K562 (cell line): ENCODE data around the gene NECTIN1. TPM values are rescaled to one million over a fixed set of nuclear protein-coding genes. Genes with fewer than 3 reads are reported as not detected.

ENCODE experiments used
- ATAC-seq: fragments of 200-7000 bp; cut with Tn5 transposase; 3 replicates; pipeline ENCODE4 v1.9.1; 2020; ENCODE audit warnings: moderate library complexity
- BruUV-seq: library from RNA; stranded (reverse); fragments of 400-500 nt; replicated peaks from 2 replicates; lab custom pipeline; 2021; lab: Mats Ljungman, UMichigan
- CTCF ChIA-PET: fragments of 300-600 bp; formaldehyde crosslinking; extraction: SDS; loops from one replicate; lab custom pipeline; 2021; ENCODE audit warnings: low intra/inter-chr PET ratio; lab: Yijun Ruan, JAX
- POLR2A ChIA-PET: fragments of 300-600, 350-650 bp; sonication (Branson Sonifier 250); formaldehyde crosslinking; extraction: SDS; loops from one replicate; lab custom pipeline; 2021; ENCODE audit warnings: antibody characterized with exemption, inconsistent platforms; lab: Yijun Ruan, JAX
- DNase-seq, 4 experiments: peaks; one replicate each; pipeline versions ENCODE4 v3.0.0 to v3.0.0-alpha.2; 2011 to 2018; ENCODE audit warnings: low spot score in 3 of 4, mixed read lengths in 3 of 4; ENCODE audit errors: extremely low read depth in 1 of 4
- FAIRE-seq: peaks from 2 replicates; lab custom pipeline; 2011; peaks lifted over from hg19 to GRCh38; lab: Jason Lieb, UNC
- H2AFZ ChIP-seq: 2 replicates; pipeline ENCODE4 v1.6.0; 2011; ENCODE audit warnings: low read depth, low read length, control low read depth, inconsistent platforms
- H3K27ac ChIP-seq: fragments of 200-600 bp; 3 replicates; pipeline ENCODE4 v1.8.0; 2011; ENCODE audit warnings: low read depth, mild to moderate bottlenecking, control low read depth, inconsistent platforms, low read length, moderate library complexity, mixed read lengths; ENCODE audit errors: extremely low read depth
- H3K27me3 ChIP-seq, 2 experiments: fragments of 300-600 bp in 1 of 2; 2 replicates in 1 of 2; 3 replicates in 1 of 2; pipeline versions ENCODE4 v1.6.0 to v1.8.0; 2011; ENCODE audit warnings: inconsistent platforms in 2 of 2, low read length in 2 of 2, mild to moderate bottlenecking in 1 of 2, mixed read lengths in 1 of 2, moderate library complexity in 1 of 2; ENCODE audit not compliant: control insufficient read depth in 2 of 2, insufficient read depth in 2 of 2
- H3K36me3 ChIP-seq: fragments of 300-600 bp; 3 replicates; pipeline ENCODE4 v1.8.0; 2011; ENCODE audit warnings: mild to moderate bottlenecking, low read length, inconsistent platforms; ENCODE audit not compliant: control insufficient read depth, insufficient read depth
- H3K4me1 ChIP-seq, 2 experiments: fragments of 200-600 bp in 1 of 2; replicated peaks in 1 of 2; 2 replicates in 1 of 2; 3 replicates in 1 of 2; pipeline versions ENCODE4 v1.5.1 to v1.8.0; 2011; ENCODE audit warnings: inconsistent platforms in 2 of 2, low read length in 2 of 2, mild to moderate bottlenecking in 1 of 2, mixed read lengths in 1 of 2, moderate library complexity in 1 of 2; ENCODE audit not compliant: control insufficient read depth in 2 of 2, insufficient read depth in 2 of 2
- H3K4me2 ChIP-seq: 2 replicates; pipeline ENCODE4 v1.6.1; 2011; ENCODE audit warnings: low read length, control low read depth, inconsistent platforms, mixed read lengths; ENCODE audit not compliant: insufficient read depth
- H3K4me3 ChIP-seq: fragments of 200-600 bp; sonication (generic), shearing (Covaris generic); 2 replicates; pipeline ENCODE4 v1.5.1; 2016; ENCODE audit warnings: control low read depth, inconsistent platforms
- H3K79me2 ChIP-seq: fragments of 200-600 bp; 3 replicates; pipeline ENCODE4 v1.8.0; 2011; ENCODE audit warnings: low read length, inconsistent platforms; ENCODE audit not compliant: control insufficient read depth, insufficient read depth
- H3K9ac ChIP-seq, 2 experiments: 2 replicates each; pipeline versions ENCODE4 v1.6.0 to v1.6.1; 2011; ENCODE audit warnings: low read depth in 2 of 2, low read length in 2 of 2, control low read depth in 1 of 2, inconsistent platforms in 1 of 2, mild to moderate bottlenecking in 1 of 2, mixed read lengths in 1 of 2; ENCODE audit not compliant: insufficient read depth in 1 of 2
- H3K9me1 ChIP-seq: one replicate; pipeline ENCODE4 v1.6.0; 2011; ENCODE audit warnings: inconsistent platforms, mild to moderate bottlenecking, low read length, moderate library complexity; ENCODE audit not compliant: control insufficient read depth, insufficient read depth
- H3K9me3 ChIP-seq: replicated peaks from 2 replicates; pipeline ENCODE4 v1.5.1; 2011; ENCODE audit warnings: low read depth, low read length, inconsistent platforms; ENCODE audit not compliant: control insufficient read depth, insufficient read depth
- H4K20me1 ChIP-seq: replicated peaks from 2 replicates; pipeline ENCODE4 v1.6.1; 2011; ENCODE audit warnings: low read length, inconsistent platforms, mixed read lengths; ENCODE audit not compliant: control insufficient read depth, insufficient read depth
- BACH1 ChIP-seq: fragments of 200-800 bp; sonication (Bioruptor generic); IDR thresholded peaks from 2 replicates; pipeline ENCODE4 v1.6.1; 2016; ENCODE audit warnings: missing genetic modification characterization, missing compliant biosample characterization
- CBX2 ChIP-seq: fragments of 200-600 bp; sonication (generic); IDR thresholded peaks from one replicate; pipeline ENCODE4 v1.6.1; 2012; ENCODE audit warnings: mild to moderate bottlenecking, low read length, inconsistent platforms; ENCODE audit not compliant: insufficient read depth, poor library complexity, severe bottlenecking
- COPS2 ChIP-seq: fragments of 450-650 bp; conservative IDR thresholded peaks from 2 replicates; pipeline ENCODE4 v1.6.1; 2016; ENCODE audit warnings: mild to moderate bottlenecking, moderate library complexity
- CSDE1 ChIP-seq, 2 experiments: fragments of 450-650 bp; IDR thresholded peaks; 2 replicates each; pipeline ENCODE4 v1.6.1; 2016; ENCODE audit warnings: mild to moderate bottlenecking in 1 of 2
- FOXK1 ChIP-seq: sonication (generic); formaldehyde crosslinking; IDR thresholded peaks from 2 replicates; pipeline ENCODE4 v1.8.0; 2022; ENCODE audit warnings: missing genetic modification reagents, mild to moderate bottlenecking, borderline replicate concordance
- MITF ChIP-seq: IDR thresholded peaks from 2 replicates; pipeline ENCODE4 v1.6.1; 2014; ENCODE audit warnings: antibody characterized with exemption
- MYNN ChIP-seq, 2 experiments: sonication (generic); formaldehyde crosslinking in 1 of 2; IDR thresholded peaks; 2 replicates each; pipeline versions ENCODE4 v1.5.0 to v1.6.1; 2016 to 2020; ENCODE audit warnings: antibody characterized with exemption in 1 of 2, missing genetic modification reagents in 1 of 2
- PHB2 ChIP-seq: fragments of 450-650 bp; IDR thresholded peaks from 2 replicates; pipeline ENCODE4 v1.6.1; 2017; ENCODE audit warnings: low read depth
- RBBP5 ChIP-seq: fragments of 200-600 bp; sonication (generic); IDR thresholded peaks from 2 replicates; pipeline ENCODE4 v1.6.1; 2012; ENCODE audit warnings: borderline replicate concordance, mild to moderate bottlenecking, low read length, control low read depth, inconsistent platforms; ENCODE audit not compliant: insufficient read depth, poor library complexity, severe bottlenecking
- SMAD4 ChIP-seq: fragments of 250-450 bp; sonication (Bioruptor Pico); conservative IDR thresholded peaks from 2 replicates; pipeline ENCODE4 v1.8.0; 2021; ENCODE audit warnings: inconsistent platforms, mild to moderate bottlenecking, moderate library complexity
- ZNF134 ChIP-seq: fragments of 250-450 bp; sonication (Bioruptor Pico); conservative IDR thresholded peaks from 2 replicates; pipeline ENCODE4 v1.4.0; 2020
- ZNF184 ChIP-seq: sonication (generic); formaldehyde crosslinking; IDR thresholded peaks from 2 replicates; pipeline ENCODE4 v1.5.0; 2020; ENCODE audit warnings: missing genetic modification reagents
- WGBS: fragments of 100-300 bp; shearing (Covaris generic); methylation state at CpG from one replicate; pipeline ENCODE4 v1.1.6; 2016; ENCODE audit warnings: low coverage, mixed read lengths; ENCODE audit not compliant: insufficient coverage; ENCODE audit errors: missing lambda C conversion rate; 5-methylcytosine and 5-hydroxymethylcytosine counted together
- in situ Hi-C: fragments of 300-500 bp; cut with MboI; formaldehyde crosslinking; loops from 4 replicates; pipeline ENCODE4 v1.15.0; 2018; ENCODE audit warnings: inconsistent platforms, mixed read lengths
- intact Hi-C: fragments of 100-400 bp; cut with micrococcal nuclease; formaldehyde crosslinking; loops from 2 replicates; pipeline ENCODE4 v1.14.2; 2022
- polyA plus RNA-seq, 8 experiments: library from polyadenylated mRNA; depleted of rRNA in 4 of 8; stranded (reverse) in 5 of 8; unstranded in 3 of 8; fragments of >200 nt; fragmentation: Nextera tagmentation in 2 of 8; fragmentation: Illumina TruSeq in 1 of 8; extraction: Ambion mirVana in 2 of 8; extraction: Trizol in 1 of 8; gene quantifications; 2 replicates each; pipeline versions ENCODE4 v1.2.1 to v1.2.3, GENCODE V29; 2011 to 2014; ENCODE audit warnings: inconsistent platforms in 1 of 8, missing spikeins in 1 of 8
- total RNA-seq, 7 experiments: library from RNA; depleted of rRNA in 6 of 7; stranded (reverse); fragments of >200 nt in 6 of 7; fragmentation: Illumina TruSeq in 2 of 7; extraction: Trizol in 2 of 7; gene quantifications; 2 replicates each; pipeline versions ENCODE4 v1.2.1 to v1.2.3, GENCODE V29; 2011 to 2021; ENCODE audit warnings: low replicate concordance in 1 of 7
- TF ChIP-seq, protein P1 (sequence below): fragments of 450-650 bp; IDR thresholded peaks from 2 replicates; pipeline ENCODE4 v1.6.1; 2014; ENCODE audit warnings: low read depth, mild to moderate bottlenecking, moderate library complexity, borderline replicate concordance

The NECTIN1 gene
- total and polyA plus RNA-seq, 9 of the 15 experiments (the other 6 are each of a cell fraction or from before 2014, with no cell fraction given) = 0.09 to 0.53 (median 0.23) TPM; not detected in 2

DNA sequence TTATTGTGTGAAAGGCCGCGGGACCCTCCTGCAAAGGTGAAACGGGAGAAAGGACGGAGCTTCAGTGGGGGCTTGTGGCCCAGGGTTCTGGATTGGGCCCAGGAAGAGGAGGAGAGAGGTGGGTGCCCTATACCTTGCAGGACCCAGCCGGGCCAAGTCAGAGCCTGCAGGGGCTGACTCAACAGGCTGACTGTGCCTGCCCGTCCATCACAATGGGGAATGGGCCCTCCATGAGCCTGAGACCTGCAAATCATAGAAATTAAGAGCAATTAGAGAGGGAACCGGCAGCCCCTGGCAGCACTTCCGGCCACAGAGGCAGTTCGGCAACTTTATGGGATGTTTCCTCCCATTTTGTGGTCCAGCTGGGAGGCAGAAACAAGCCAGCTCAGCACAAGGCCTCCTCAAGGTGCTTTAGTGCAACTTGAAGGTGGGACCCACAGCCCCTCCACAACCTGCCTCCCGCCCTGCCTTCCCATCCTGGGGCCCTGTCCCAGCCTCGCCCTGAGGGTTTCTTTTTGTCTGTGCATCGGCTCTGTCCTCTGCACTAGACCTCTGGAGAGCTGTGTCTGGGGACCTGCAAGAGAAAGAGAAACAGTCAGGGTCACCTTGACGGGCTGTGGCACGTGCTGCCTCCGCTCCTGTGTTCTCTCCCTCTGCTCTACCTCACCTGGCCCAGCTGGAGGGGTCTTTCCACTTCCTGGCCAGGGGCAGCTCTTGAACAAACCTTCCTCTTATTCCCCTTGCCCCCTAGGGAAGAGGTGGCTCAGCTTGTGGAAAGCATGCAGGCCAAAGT, 19.1 kb upstream of the NECTIN1 start:
- H4K20me1 ChIP-seq = peaks cover 16% of the 10 kb centered on the region
- no peak overlapping the region for H2AFZ ChIP-seq
- no peak overlapping the region for H3K9ac ChIP-seq
- in situ Hi-C loops (no loop called here), intact Hi-C loops (no loop called here)
- peaks cover 0 to 51% of the 10 kb centered on the region in 2 experiments; a peak in 2 of 5 replicates for H3K27me3 ChIP-seq
- DNase-seq (no peak), ATAC-seq (no peak), FAIRE-seq (no peak)
- no peak overlapping the region for H3K4me3 ChIP-seq
- H3K79me2 ChIP-seq = no peaks in the 10 kb centered on the region
- H3K27ac ChIP-seq = no peak overlapping the region
- H3K9me3 ChIP-seq = no peaks in the 10 kb centered on the region
- no peaks in the 10 kb centered on the region for H3K9me1 ChIP-seq
- no peak overlapping the region for H3K4me2 ChIP-seq
- POLR2A ChIA-PET = interaction anchor here (0.6 to 1.4 kb wide), 2 partner anchors 19 to 90 kb away, joined by 3 read pairs; partner anchors contain the start of gene NECTIN1
- no peaks in the 10 kb centered on the region for H3K4me1 ChIP-seq
- WGBS = 2% methylated on average over 11 of the region's 15 CpGs
- no peak for TF ChIP-seq MYNN (IDR thresholded peaks at IDR 0.05)
- no peak for TF ChIP-seq MYNN (CRISPR knock-in tag; IDR thresholded peaks at IDR 0.05)
- no peak for TF ChIP-seq RBBP5
- TF ChIP-seq COPS2 = no peak
- TF ChIP-seq FOXK1 (CRISPR knock-in tag) = no peak
- TF ChIP-seq MITF = no peak
- TF ChIP-seq PHB2 = no peak
- TF ChIP-seq, protein P1, sequence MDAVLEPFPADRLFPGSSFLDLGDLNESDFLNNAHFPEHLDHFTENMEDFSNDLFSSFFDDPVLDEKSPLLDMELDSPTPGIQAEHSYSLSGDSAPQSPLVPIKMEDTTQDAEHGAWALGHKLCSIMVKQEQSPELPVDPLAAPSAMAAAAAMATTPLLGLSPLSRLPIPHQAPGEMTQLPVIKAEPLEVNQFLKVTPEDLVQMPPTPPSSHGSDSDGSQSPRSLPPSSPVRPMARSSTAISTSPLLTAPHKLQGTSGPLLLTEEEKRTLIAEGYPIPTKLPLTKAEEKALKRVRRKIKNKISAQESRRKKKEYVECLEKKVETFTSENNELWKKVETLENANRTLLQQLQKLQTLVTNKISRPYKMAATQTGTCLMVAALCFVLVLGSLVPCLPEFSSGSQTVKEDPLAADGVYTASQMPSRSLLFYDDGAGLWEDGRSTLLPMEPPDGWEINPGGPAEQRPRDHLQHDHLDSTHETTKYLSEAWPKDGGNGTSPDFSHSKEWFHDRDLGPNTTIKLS = no peak
- TF ChIP-seq CSDE1 (IDR thresholded peaks at IDR 0.05) = no peak
- no peak for TF ChIP-seq ZNF134
- TF ChIP-seq CBX2 = no peak
- no peak for TF ChIP-seq ZNF184
- TF ChIP-seq BACH1 (tag) = no peak
- TF ChIP-seq SMAD4 = no peak
- CTCF ChIA-PET = no interaction called here
- H3K36me3 ChIP-seq = no peaks in the 10 kb centered on the region
- BruUV-seq = no TSS peak
